CD4-positive, alpha-beta T cell (primary cell): ENCODE results near the gene RYR2. TPM values are rescaled to one million over a fixed set of nuclear protein-coding genes. Genes with fewer than 3 reads are reported as not detected.

Experiments used
- ATAC-seq: fragments of 200-7000 bp; cut with Tn5 transposase; one replicate; pipeline ENCODE4 v1.10.0; 2022; ENCODE audit warnings: mild to moderate bottlenecking; ENCODE audit not compliant: poor library complexity
- CTCF ChIA-PET: fragments of 350-600 bp; sonication (Branson Sonifier 250); formaldehyde crosslinking; loops from one replicate; lab custom pipeline; 2021; ENCODE audit warnings: antibody characterized with exemption, inconsistent platforms; lab: Charles Lee
- POLR2A ChIA-PET: fragments of 350-600 bp; sonication (Branson Sonifier 250); formaldehyde crosslinking; loops from one replicate; lab custom pipeline; 2021; ENCODE audit warnings: antibody characterized with exemption, inconsistent platforms; lab: Charles Lee
- DNase-seq, 14 experiments: peaks; one replicate each; pipeline ENCODE4 v3.0.0-alpha.2; 2013 to 2020; ENCODE audit warnings: mixed read lengths in 2 of 14
- H3K27ac ChIP-seq, 2 donors: one replicate each; pipeline versions ENCODE4 v1.5.1 to v1.7.0; 2013; ENCODE audit warnings: low read length in 2 of 2, low read depth in 1 of 2, mild to moderate bottlenecking in 1 of 2
- H3K27me3 ChIP-seq, 2 experiments: 1 replicate in 1 of 2; 2 replicates in 1 of 2; pipeline versions ENCODE4 v1.6.1 to v1.7.0; 2013; ENCODE audit warnings: low read length in 2 of 2, control low read depth in 1 of 2, mild to moderate bottlenecking in 1 of 2, moderate library complexity in 1 of 2; ENCODE audit not compliant: insufficient read depth in 2 of 2, control insufficient read depth in 1 of 2
- H3K36me3 ChIP-seq: one replicate; pipeline ENCODE4 v1.6.1; 2013; ENCODE audit warnings: low read length, control low read depth; ENCODE audit not compliant: insufficient read depth
- H3K4me1 ChIP-seq: one replicate; pipeline ENCODE4 v1.6.1; 2013; ENCODE audit warnings: low read length, control low read depth; ENCODE audit not compliant: insufficient read depth
- H3K4me3 ChIP-seq: one replicate; pipeline ENCODE4 v1.5.1; 2013; ENCODE audit warnings: mild to moderate bottlenecking, low read length, moderate library complexity
- H3K9me3 ChIP-seq, 2 experiments: 1 replicate in 1 of 2; 2 replicates in 1 of 2; pipeline versions ENCODE4 v1.6.1 to v1.7.0; 2013; ENCODE audit warnings: low read length in 2 of 2, mild to moderate bottlenecking in 2 of 2, control low read depth in 1 of 2, moderate library complexity in 1 of 2; ENCODE audit not compliant: control insufficient read depth in 1 of 2, insufficient read depth in 1 of 2
- H3K27ac Mint-ChIP-seq: one replicate; pipeline ENCODE4 v1.8.0; 2020; ENCODE audit warnings: mixed read lengths
- H3K27me3 Mint-ChIP-seq: one replicate; pipeline ENCODE4 v1.8.0; 2021; ENCODE audit warnings: mixed read lengths
- H3K36me3 Mint-ChIP-seq: one replicate; pipeline ENCODE4 v1.8.0; 2021; ENCODE audit warnings: low read depth, mixed read lengths
- H3K4me1 Mint-ChIP-seq: one replicate; pipeline ENCODE4 v1.8.0; 2021; ENCODE audit warnings: low read depth, mixed read lengths
- H3K4me3 Mint-ChIP-seq: one replicate; pipeline ENCODE4 v1.8.0; 2020; ENCODE audit warnings: mild to moderate bottlenecking, mixed read lengths
- H3K9me3 Mint-ChIP-seq: one replicate; pipeline ENCODE4 v1.8.0; 2020; ENCODE audit warnings: mixed read lengths
- CTCF ChIP-seq: fragments of 200-600 bp; IDR thresholded peaks from one replicate; pipeline ENCODE4 v1.8.0; 2022; ENCODE audit warnings: antibody characterized with exemption, mild to moderate bottlenecking
- intact Hi-C, 2 experiments: fragments of 100-400 bp; cut with DNase I in 1 of 2; cut with micrococcal nuclease in 1 of 2; formaldehyde crosslinking; loops; one replicate each; pipeline versions ENCODE4 v1.15.1 to v1.9.0; 2023 to 2025; cut with DNase I, micrococcal nuclease
- total RNA-seq, 174 experiments: library from RNA in 2 of 174; stranded (reverse) in 2 of 174; gene quantifications; one replicate each; pipeline ENCODE4 v1.2.3 and lab custom pipeline; 2021 to 2026

The RYR2 gene
- total RNA-seq, 2 experiments from 2014 or later, result not detected

DNA sequence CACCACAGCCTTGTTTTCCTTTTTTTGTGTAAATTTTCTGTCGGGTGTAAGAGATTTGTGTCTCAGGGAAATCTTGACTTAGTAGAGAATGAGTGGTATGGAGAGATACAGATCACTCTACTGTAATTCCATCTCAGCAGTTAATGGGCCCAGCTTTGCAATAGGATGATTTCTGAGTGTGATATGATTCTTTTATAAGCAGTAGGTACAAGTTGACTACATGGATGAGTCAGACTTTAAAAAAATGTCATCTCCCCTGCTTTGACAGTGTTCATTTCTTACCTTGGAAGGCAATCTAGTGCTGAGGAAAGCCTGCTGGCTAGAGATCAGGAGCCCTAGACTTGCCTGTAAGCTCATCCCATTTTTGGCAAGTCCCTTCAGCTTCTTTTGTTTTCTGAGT, 261.9 kb downstream of the RYR2 start:
- TF ChIP-seq CTCF, result no peak
- ChIA-PET CTCF (no interaction called here), POLR2A (no interaction called here)
- Histone ChIP-seq H3K36me3 (no peaks in the 10 kb centered on the region), H3K9me3 (no peaks in the 10 kb centered on the region), H3K27me3 (no peaks in the 10 kb centered on the region), H3K27ac (no peak overlapping the region), H3K4me1 (no peaks in the 10 kb centered on the region), H3K4me3 (no peak overlapping the region)
- H3K27ac Mint-ChIP-seq, result no peak overlapping the region
- intact Hi-C loops, result no loop called here
- no peaks in the 10 kb centered on the region for H3K4me1 Mint-ChIP-seq
- H3K9me3 Mint-ChIP-seq, result no peaks in the 10 kb centered on the region
- ATAC-seq (no peak), DNase-seq (no peak)
- H3K27me3 Mint-ChIP-seq, result no peaks in the 10 kb centered on the region
- no peak overlapping the region for H3K4me3 Mint-ChIP-seq
- no peaks in the 10 kb centered on the region for H3K36me3 Mint-ChIP-seq

DNA sequence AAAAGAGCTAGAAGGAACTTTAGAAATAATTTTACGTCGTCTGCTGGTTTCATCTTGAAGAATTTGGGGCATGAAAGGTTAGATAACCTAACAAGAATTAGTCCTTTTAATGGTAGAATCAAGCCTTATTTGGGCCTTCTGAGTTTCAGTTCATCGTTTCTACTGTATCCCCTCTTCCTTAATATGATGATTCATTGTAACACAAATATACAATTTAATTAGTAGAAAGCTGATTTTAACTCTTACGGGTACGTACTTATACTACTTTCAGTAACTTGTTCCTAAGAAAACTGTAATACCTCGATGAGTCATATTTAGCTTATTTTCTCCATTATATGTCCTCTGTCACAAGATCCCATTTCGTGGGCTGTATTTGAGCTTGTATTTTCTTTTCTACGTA, 264.7 kb downstream of the RYR2 start:
- ATAC-seq (no peak), DNase-seq (no peak)
- Mint-ChIP-seq H3K4me1 (no peaks in the 10 kb centered on the region), H3K9me3 (no peaks in the 10 kb centered on the region), H3K4me3 (no peak overlapping the region), H3K27me3 (no peaks in the 10 kb centered on the region), H3K27ac (no peak overlapping the region), H3K36me3 (no peaks in the 10 kb centered on the region)
- ChIA-PET POLR2A (no interaction called here), CTCF (no interaction called here)
- Histone ChIP-seq H3K4me3 (no peak overlapping the region), H3K36me3 (no peaks in the 10 kb centered on the region), H3K27ac (no peak overlapping the region), H3K4me1 (no peaks in the 10 kb centered on the region), H3K27me3 (no peaks in the 10 kb centered on the region), H3K9me3 (peaks cover 0 to 8% of the 10 kb centered on the region in 2 experiments)
- intact Hi-C loops, result no loop called here
- no peak for TF ChIP-seq CTCF

DNA sequence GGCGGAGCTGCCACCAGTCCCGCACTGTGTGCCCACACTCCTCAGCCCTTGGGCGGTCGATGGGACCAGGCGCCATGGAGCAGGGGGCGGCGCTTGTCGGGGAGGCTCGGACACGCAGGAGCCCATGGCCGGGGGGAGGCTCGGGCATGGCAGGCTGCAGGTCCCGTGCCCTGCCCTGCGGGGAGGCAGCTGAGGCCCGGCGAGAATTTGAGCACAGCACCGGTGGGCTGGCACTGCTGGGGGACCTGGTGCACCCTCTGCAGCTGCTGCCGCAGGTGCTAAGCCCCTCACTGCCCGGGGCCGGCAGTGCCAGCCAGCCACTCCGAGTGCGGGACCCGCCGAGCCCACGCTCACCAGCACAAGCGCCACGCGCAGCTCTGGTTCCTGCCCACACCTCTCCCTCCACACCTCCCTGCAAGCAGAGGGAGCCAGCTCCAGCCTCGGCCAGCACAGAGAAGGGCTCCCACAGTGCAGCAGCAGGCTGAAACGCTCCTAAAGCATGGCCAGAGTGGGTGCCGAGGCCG, 267.7 kb downstream of the RYR2 start:
- H3K27ac Mint-ChIP-seq, result no peak overlapping the region
- no peaks in the 10 kb centered on the region for H3K36me3 ChIP-seq
- peaks cover 0 to 8% of the 10 kb centered on the region in 2 experiments for H3K9me3 ChIP-seq
- H3K4me1 Mint-ChIP-seq, result no peaks in the 10 kb centered on the region
- ChIA-PET POLR2A (no interaction called here), CTCF (no interaction called here)
- no peak overlapping the region for H3K27ac ChIP-seq
- H3K9me3 Mint-ChIP-seq, result no peaks in the 10 kb centered on the region
- no peak overlapping the region for H3K4me3 Mint-ChIP-seq
- no peaks in the 10 kb centered on the region for H3K27me3 ChIP-seq
- H3K4me3 ChIP-seq, result no peak overlapping the region
- intact Hi-C loops, result no loop called here
- H3K4me1 ChIP-seq, result no peaks in the 10 kb centered on the region
- ATAC-seq (no peak), DNase-seq (no peak)
- TF ChIP-seq CTCF, result no peak
- H3K27me3 Mint-ChIP-seq, result no peaks in the 10 kb centered on the region
- no peaks in the 10 kb centered on the region for H3K36me3 Mint-ChIP-seq
